ENCODE measurements around the gene DOK6. TPM values are rescaled to one million over a fixed set of nuclear protein-coding genes. Genes with fewer than 3 reads are reported as not detected.

DOK6 gene
- total and polyA plus RNA-seq, 10 of the 15 experiments (the other 5 are each of a cell fraction or from before 2014, with no cell fraction given) = 0.01 to 0.09 (median 0.04) TPM; not detected in 4

DNA sequence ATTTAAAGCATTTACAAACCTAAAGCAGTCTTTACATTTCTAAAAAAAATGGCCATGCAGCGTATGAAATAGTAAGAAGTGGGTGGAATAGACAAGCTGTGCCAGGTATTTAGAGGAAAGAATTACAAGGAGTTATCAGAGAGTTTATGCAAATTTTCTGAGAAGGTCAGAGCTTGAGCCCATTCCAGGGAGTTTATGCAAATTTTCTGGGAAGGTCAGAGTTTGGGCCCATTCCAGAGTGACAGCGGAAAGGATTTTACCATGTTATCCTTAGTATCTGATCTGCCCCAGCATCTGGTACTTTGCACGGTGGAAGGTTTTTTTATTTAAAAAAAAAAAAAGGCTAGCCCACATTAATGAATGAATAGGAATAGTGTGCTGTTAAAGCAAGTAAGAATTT is 1.4 kb upstream of the DOK6 start:
- in situ Hi-C loops (cut with MboI) = no loop called here
- CTCF ChIA-PET = no interaction called here
- 63% methylated on average over 3 of the region's 3 CpGs for WGBS (ENCODE audit: insufficient coverage, insufficient replicate concordance, low lambda C conversion rate, missing lambda C conversion rate)
- SMC1A ChIA-PET (ENCODE audit: uncharacterized antibody, unreplicated experiment) = no interaction called here
- Histone ChIP-seq H3K9me3 (replicated peaks; ENCODE audit: control insufficient read depth, insufficient read depth, low read length) (no peaks in the 10 kb centered on the region; the same call in 2 of the 3 replicates), H3K27me3 (replicated peaks in 1 of 2; ENCODE audit: control insufficient read depth in 2 of 2, insufficient read depth in 2 of 2, low read length in 1 of 2) (peaks cover 1 to 6% of the 10 kb centered on the region in 2 experiments; a peak in 2 of 4 replicates), H3K4me3 (no peak overlapping the region), H3K9ac (ENCODE audit: control insufficient read depth, insufficient read depth, low read length) (no peak overlapping the region), H3K27ac (ENCODE audit: control insufficient read depth, insufficient read depth) (no peak overlapping the region), H2AFZ (ENCODE audit: control insufficient read depth, low read depth, low read length) (no peak overlapping the region), H3K4me2 (ENCODE audit: control insufficient read depth, insufficient read depth) (no peak overlapping the region), H3K4me1 (ENCODE audit: control insufficient read depth, insufficient read depth, low read length) (no peaks in the 10 kb centered on the region), H3K79me2 (ENCODE audit: control insufficient read depth, insufficient read depth, low read length) (no peaks in the 10 kb centered on the region), H3K36me3 (ENCODE audit: control insufficient read depth in 2 of 2, insufficient read depth in 2 of 2, low read length in 1 of 2) (no peaks in the 10 kb centered on the region), H4K20me1 (ENCODE audit: control insufficient read depth, insufficient read depth) (no peaks in the 10 kb centered on the region)
- POLR2A ChIA-PET = interaction anchor here (0.6 kb wide), 1 partner anchor 1938 kb away, joined by 8 read pairs; no protein-coding TSS in a partner anchor
- TF ChIP-seq POLR2A (IDR thresholded peaks at IDR 0.05; ENCODE audit: low read depth, low read length) (no peak), EED (IDR thresholded peaks at IDR 0.05; ENCODE audit: low read depth) (no peak), FOXK2 (IDR thresholded peaks at IDR 0.05) (no peak), SRF (IDR thresholded peaks at IDR 0.05; ENCODE audit: low read depth in 2 of 2, low read length in 2 of 2) (no peak), NR2F1 (conservative IDR thresholded peaks at IDR 0.05) (no peak)
- DNase-seq (ENCODE audit: low read depth, low spot score) = no peak
- RAD21 ChIA-PET (ENCODE audit: unreplicated experiment) = no interaction called here
- intact Hi-C loops (cut with micrococcal nuclease; ENCODE audit: unreplicated experiment) = no loop called here
- FAIRE-seq = no peak
- no TSS peak for BruUV-seq (replicated peaks)
- ATAC-seq = no peak

DNA sequence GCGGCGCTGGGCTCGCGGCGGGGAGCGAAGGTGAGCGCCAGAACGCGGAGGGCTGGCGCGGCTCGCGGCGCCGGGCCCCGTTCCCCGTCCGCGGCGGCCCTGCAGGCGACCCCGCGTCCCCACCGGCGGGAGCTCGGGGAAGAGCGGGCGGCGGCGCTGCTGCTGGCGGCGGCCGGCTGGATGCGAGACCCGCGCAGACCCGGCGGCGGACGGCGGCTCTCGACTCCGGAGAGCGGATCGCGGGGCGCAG is 213 bp downstream of the DOK6 start:
- Histone ChIP-seq H3K4me2 (ENCODE audit: control insufficient read depth, insufficient read depth) (no peak overlapping the region), H3K9ac (ENCODE audit: control insufficient read depth, insufficient read depth, low read length) (no peak overlapping the region), H2AFZ (ENCODE audit: control insufficient read depth, low read depth, low read length) (no peak overlapping the region), H3K79me2 (ENCODE audit: control insufficient read depth, insufficient read depth, low read length) (no peaks in the 10 kb centered on the region), H3K27ac (ENCODE audit: control insufficient read depth, insufficient read depth) (no peak overlapping the region), H3K4me1 (ENCODE audit: control insufficient read depth, insufficient read depth, low read length) (no peaks in the 10 kb centered on the region), H3K9me3 (replicated peaks; ENCODE audit: control insufficient read depth, insufficient read depth, low read length) (no peaks in the 10 kb centered on the region; the same call in 2 of the 3 replicates), H4K20me1 (ENCODE audit: control insufficient read depth, insufficient read depth) (no peaks in the 10 kb centered on the region), H3K4me3 (no peak overlapping the region), H3K36me3 (ENCODE audit: control insufficient read depth in 2 of 2, insufficient read depth in 2 of 2, low read length in 1 of 2) (no peaks in the 10 kb centered on the region), H3K27me3 (replicated peaks in 1 of 2; ENCODE audit: control insufficient read depth in 2 of 2, insufficient read depth in 2 of 2, low read length in 1 of 2) (peaks cover 1 to 6% of the 10 kb centered on the region in 2 experiments; a peak in 2 of 4 replicates)
- RAD21 ChIA-PET (ENCODE audit: unreplicated experiment) = no interaction called here
- 75% methylated on average over 15 of the region's 47 CpGs for WGBS (ENCODE audit: insufficient coverage, insufficient replicate concordance, low lambda C conversion rate, missing lambda C conversion rate)
- FAIRE-seq (no peak), ATAC-seq (no peak), DNase-seq (ENCODE audit: low read depth, low spot score) (no peak)
- intact Hi-C loops (cut with micrococcal nuclease; ENCODE audit: unreplicated experiment) (no loop called here), in situ Hi-C loops (cut with MboI) (no loop called here)
- POLR2A ChIA-PET = no interaction called here
- CTCF ChIA-PET = no interaction called here
- BruUV-seq (replicated peaks) = no TSS peak
- SMC1A ChIA-PET (ENCODE audit: uncharacterized antibody, unreplicated experiment) = no interaction called here
- TF ChIP-seq HDAC6 (IDR thresholded peaks at IDR 0.05; ENCODE audit: unreplicated experiment) (no peak), JUND (IDR thresholded peaks at IDR 0.05; ENCODE audit: low read depth, low read length) (no peak), LARP7 (IDR thresholded peaks at IDR 0.05) (no peak), BACH1 (IDR thresholded peaks at IDR 0.05; ENCODE audit: borderline replicate concordance) (no peak), GABPA (IDR thresholded peaks at IDR 0.05; ENCODE audit: low read depth) (no peak), RCOR1 (conservative IDR thresholded peaks at IDR 0.05; ENCODE audit: low read depth, low read length) (no peak), PML (IDR thresholded peaks at IDR 0.05; ENCODE audit: low read length) (no peak)
- TF ChIP-seq, protein P1, sequence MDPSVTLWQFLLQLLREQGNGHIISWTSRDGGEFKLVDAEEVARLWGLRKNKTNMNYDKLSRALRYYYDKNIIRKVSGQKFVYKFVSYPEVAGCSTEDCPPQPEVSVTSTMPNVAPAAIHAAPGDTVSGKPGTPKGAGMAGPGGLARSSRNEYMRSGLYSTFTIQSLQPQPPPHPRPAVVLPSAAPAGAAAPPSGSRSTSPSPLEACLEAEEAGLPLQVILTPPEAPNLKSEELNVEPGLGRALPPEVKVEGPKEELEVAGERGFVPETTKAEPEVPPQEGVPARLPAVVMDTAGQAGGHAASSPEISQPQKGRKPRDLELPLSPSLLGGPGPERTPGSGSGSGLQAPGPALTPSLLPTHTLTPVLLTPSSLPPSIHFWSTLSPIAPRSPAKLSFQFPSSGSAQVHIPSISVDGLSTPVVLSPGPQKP (IDR thresholded peaks at IDR 0.05; ENCODE audit: low read depth, low read length) = no peak
- TF ChIP-seq, protein P2, sequence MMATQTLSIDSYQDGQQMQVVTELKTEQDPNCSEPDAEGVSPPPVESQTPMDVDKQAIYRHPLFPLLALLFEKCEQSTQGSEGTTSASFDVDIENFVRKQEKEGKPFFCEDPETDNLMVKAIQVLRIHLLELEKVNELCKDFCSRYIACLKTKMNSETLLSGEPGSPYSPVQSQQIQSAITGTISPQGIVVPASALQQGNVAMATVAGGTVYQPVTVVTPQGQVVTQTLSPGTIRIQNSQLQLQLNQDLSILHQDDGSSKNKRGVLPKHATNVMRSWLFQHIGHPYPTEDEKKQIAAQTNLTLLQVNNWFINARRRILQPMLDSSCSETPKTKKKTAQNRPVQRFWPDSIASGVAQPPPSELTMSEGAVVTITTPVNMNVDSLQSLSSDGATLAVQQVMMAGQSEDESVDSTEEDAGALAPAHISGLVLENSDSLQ (IDR thresholded peaks at IDR 0.05) = no peak
- TF ChIP-seq, protein P3, sequence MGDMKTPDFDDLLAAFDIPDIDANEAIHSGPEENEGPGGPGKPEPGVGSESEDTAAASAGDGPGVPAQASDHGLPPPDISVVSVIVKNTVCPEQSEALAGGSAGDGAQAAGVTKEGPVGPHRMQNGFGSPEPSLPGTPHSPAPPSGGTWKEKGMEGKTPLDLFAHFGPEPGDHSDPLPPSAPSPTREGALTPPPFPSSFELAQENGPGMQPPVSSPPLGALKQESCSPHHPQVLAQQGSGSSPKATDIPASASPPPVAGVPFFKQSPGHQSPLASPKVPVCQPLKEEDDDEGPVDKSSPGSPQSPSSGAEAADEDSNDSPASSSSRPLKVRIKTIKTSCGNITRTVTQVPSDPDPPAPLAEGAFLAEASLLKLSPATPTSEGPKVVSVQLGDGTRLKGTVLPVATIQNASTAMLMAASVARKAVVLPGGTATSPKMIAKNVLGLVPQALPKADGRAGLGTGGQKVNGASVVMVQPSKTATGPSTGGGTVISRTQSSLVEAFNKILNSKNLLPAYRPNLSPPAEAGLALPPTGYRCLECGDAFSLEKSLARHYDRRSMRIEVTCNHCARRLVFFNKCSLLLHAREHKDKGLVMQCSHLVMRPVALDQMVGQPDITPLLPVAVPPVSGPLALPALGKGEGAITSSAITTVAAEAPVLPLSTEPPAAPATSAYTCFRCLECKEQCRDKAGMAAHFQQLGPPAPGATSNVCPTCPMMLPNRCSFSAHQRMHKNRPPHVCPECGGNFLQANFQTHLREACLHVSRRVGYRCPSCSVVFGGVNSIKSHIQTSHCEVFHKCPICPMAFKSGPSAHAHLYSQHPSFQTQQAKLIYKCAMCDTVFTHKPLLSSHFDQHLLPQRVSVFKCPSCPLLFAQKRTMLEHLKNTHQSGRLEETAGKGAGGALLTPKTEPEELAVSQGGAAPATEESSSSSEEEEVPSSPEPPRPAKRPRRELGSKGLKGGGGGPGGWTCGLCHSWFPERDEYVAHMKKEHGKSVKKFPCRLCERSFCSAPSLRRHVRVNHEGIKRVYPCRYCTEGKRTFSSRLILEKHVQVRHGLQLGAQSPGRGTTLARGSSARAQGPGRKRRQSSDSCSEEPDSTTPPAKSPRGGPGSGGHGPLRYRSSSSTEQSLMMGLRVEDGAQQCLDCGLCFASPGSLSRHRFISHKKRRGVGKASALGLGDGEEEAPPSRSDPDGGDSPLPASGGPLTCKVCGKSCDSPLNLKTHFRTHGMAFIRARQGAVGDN (IDR thresholded peaks at IDR 0.05) = no peak
